HG03159 (cell line): Measurements from ENCODE around the gene AFTPH.

ENCODE experiments used
- ATAC-seq: cut with Tn5 transposase; IDR thresholded peaks from one replicate; pipeline ENCODE4 v1.9.1; 2021; ENCODE audit warnings: mild to moderate bottlenecking, moderate library complexity; ENCODE audit not compliant: unreplicated experiment

Gene AFTPH

GRCh38 chr2:64582774-64583340, 58.7 kb downstream of the AFTPH start:
- ATAC-seq: peak; percentile 79

- no peak for ATAC-seq
These were observed 61.9 kb downstream of the AFTPH start for GRCh38 chr2:64586054-64586453.

GRCh38 chr2:64586883-64587481, 62.9 kb downstream of the AFTPH start:
- no peak for ATAC-seq

- ATAC-seq: no peak
These were observed 63.4 kb downstream of the AFTPH start for GRCh38 chr2:64587561-64587960.

GRCh38 chr2:64591188-64591587, 67.1 kb downstream of the AFTPH start:
- ATAC-seq: no peak

GRCh38 chr2:64593035-64593655, 69.0 kb downstream of the AFTPH start:
- ATAC-seq: no peak

GRCh38 chr2:64594226-64594989, 70.3 kb downstream of the AFTPH start:
- ATAC-seq: no peak

GRCh38 chr2:64595397-64596176, 71.5 kb downstream of the AFTPH start:
- ATAC-seq: no peak

- ATAC-seq: no peak
These were observed 74.1 kb downstream of the AFTPH start for GRCh38 chr2:64598226-64598625.

- no peak for ATAC-seq
These were observed 75.3 kb downstream of the AFTPH start for GRCh38 chr2:64599469-64599868.

- ATAC-seq: no peak
These were observed 77.1 kb downstream of the AFTPH start for GRCh38 chr2:64601034-64601754.

GRCh38 chr2:64601785-64602391, 77.8 kb downstream of the AFTPH start:
- ATAC-seq: no peak

- ATAC-seq: no peak
These were observed 78.3 kb downstream of the AFTPH start for GRCh38 chr2:64602436-64602835.

- no peak for ATAC-seq
These were observed 80.0 kb downstream of the AFTPH start for GRCh38 chr2:64604155-64604554.

GRCh38 chr2:64605026-64605471, 80.9 kb downstream of the AFTPH start:
- ATAC-seq: no peak

- no peak for ATAC-seq
These were observed 81.9 kb downstream of the AFTPH start for GRCh38 chr2:64605991-64606478.

GRCh38 chr2:64606479-64607363, 82.6 kb downstream of the AFTPH start:
- ATAC-seq: peak; percentile 84

- no peak for ATAC-seq
These were observed 83.5 kb downstream of the AFTPH start for GRCh38 chr2:64607381-64608304.
